H1 (cell line): Measurements from ENCODE around the gene STX18. TPM values are rescaled to one million over a fixed set of nuclear protein-coding genes. Genes with fewer than 3 reads are reported as not detected.

Source experiments
- CTCF ChIA-PET: fragments of 300-600 bp; sonication (Branson Sonifier 250); formaldehyde crosslinking; loops from one replicate; lab custom pipeline; 2021; ENCODE audit not compliant: partially characterized antibody; lab: Charles Lee
- POLR2A ChIA-PET: fragments of 300-600 bp; sonication (Branson Sonifier 250); formaldehyde crosslinking; loops from one replicate; lab custom pipeline; 2021; ENCODE audit warnings: inconsistent platforms; ENCODE audit not compliant: partially characterized antibody; lab: Charles Lee
- DNase-seq, 2 experiments: peaks; one replicate each; pipeline versions ENCODE4 v3.0.0 to v3.0.0-alpha.2; 2010 to 2022; ENCODE audit warnings: low spot score in 2 of 2, low read depth in 1 of 2, mixed read lengths in 1 of 2
- FAIRE-seq: peaks from 2 replicates; lab custom pipeline; 2011; peaks lifted over from hg19 to GRCh38; lab: Jason Lieb, UNC
- H2AFZ ChIP-seq: 2 replicates; pipeline ENCODE4 v1.8.1; 2012; ENCODE audit warnings: low read length, inconsistent platforms
- H2AK5ac ChIP-seq: 2 replicates; pipeline ENCODE4 v1.6.1; 2013; ENCODE audit warnings: low read depth, low read length
- H2BK120ac ChIP-seq: replicated peaks from 2 replicates; pipeline ENCODE3; 2013; ENCODE audit warnings: low read depth, low read length, inconsistent platforms
- H2BK12ac ChIP-seq: 2 replicates; pipeline ENCODE4 v1.6.1; 2013; ENCODE audit warnings: low read depth, low read length
- H2BK15ac ChIP-seq: 2 replicates; pipeline ENCODE4 v1.6.1; 2013; ENCODE audit warnings: low read length
- H2BK20ac ChIP-seq: 2 replicates; pipeline ENCODE4 v1.6.1; 2013; ENCODE audit warnings: low read length
- H2BK5ac ChIP-seq: 2 replicates; pipeline ENCODE4 v1.6.1; 2013; ENCODE audit warnings: low read depth, low read length
- H3K14ac ChIP-seq: 2 replicates; pipeline ENCODE4 v1.6.1; 2013; ENCODE audit warnings: inconsistent platforms; ENCODE audit not compliant: insufficient read length
- H3K18ac ChIP-seq: 2 replicates; pipeline ENCODE4 v1.6.1; 2013; ENCODE audit warnings: low read length; ENCODE audit errors: extremely low read depth
- H3K23ac ChIP-seq: 2 replicates; pipeline ENCODE4 v1.6.1; 2013; ENCODE audit warnings: inconsistent platforms; ENCODE audit not compliant: insufficient read length
- H3K23me2 ChIP-seq: 2 replicates; pipeline ENCODE4 v1.6.1; 2013; ENCODE audit warnings: low read depth, low read length
- H3K27ac ChIP-seq: 2 replicates; pipeline ENCODE4 v1.6.1; 2011; ENCODE audit warnings: low read depth, low read length, inconsistent platforms
- H3K27me3 ChIP-seq, 4 experiments: replicated peaks in 1 of 4; 1 replicate in 1 of 4; 2 replicates in 3 of 4; pipeline versions ENCODE4 v1.6.1 to v1.8.1; 2011 to 2013; ENCODE audit warnings: low read length in 3 of 4, mild to moderate bottlenecking in 3 of 4, inconsistent platforms in 2 of 4, mixed read lengths in 2 of 4, moderate library complexity in 1 of 4; ENCODE audit not compliant: control insufficient read depth in 3 of 4, insufficient read depth in 3 of 4; ENCODE audit errors: extremely low read depth in 1 of 4
- H3K36me3 ChIP-seq, 4 experiments: 2 replicates each; pipeline versions ENCODE4 v1.6.1 to v1.8.1; 2011 to 2013; ENCODE audit warnings: mild to moderate bottlenecking in 4 of 4, low read length in 3 of 4, moderate library complexity in 2 of 4, control low read depth in 1 of 4, inconsistent platforms in 1 of 4; ENCODE audit not compliant: insufficient read depth in 4 of 4, control insufficient read depth in 2 of 4
- H3K4ac ChIP-seq: replicated peaks from 2 replicates; pipeline ENCODE3; 2013; ENCODE audit warnings: low read length, low read depth, mixed read lengths, inconsistent platforms; ENCODE audit not compliant: insufficient read length
- H3K4me1 ChIP-seq, 4 experiments: replicated peaks in 1 of 4; 1 replicate in 1 of 4; 2 replicates in 3 of 4; pipeline versions ENCODE4 v1.6.1 to v1.8.1; 2011 to 2013; ENCODE audit warnings: low read length in 3 of 4, inconsistent platforms in 2 of 4, mixed read lengths in 1 of 4; ENCODE audit not compliant: insufficient read depth in 4 of 4, control insufficient read depth in 3 of 4
- H3K4me2 ChIP-seq, 2 experiments: 2 replicates each; pipeline versions ENCODE4 v1.6.1 to v1.8.1; 2011 to 2013; ENCODE audit warnings: low read depth in 2 of 2, low read length in 2 of 2, control low read depth in 1 of 2, inconsistent platforms in 1 of 2, mild to moderate bottlenecking in 1 of 2; ENCODE audit not compliant: insufficient read depth in 1 of 2
- H3K4me3 ChIP-seq, 4 experiments: fragments of 200-600, 300-600 bp in 1 of 4; sonication (generic), shearing (Covaris generic), sonication (Bioruptor Twin) in 1 of 4; 2 replicates each; pipeline versions ENCODE4 v1.5.1 to v1.8.1; 2011 to 2016; ENCODE audit warnings: low read length in 4 of 4, low read depth in 3 of 4, control low read depth in 2 of 4, inconsistent platforms in 2 of 4, mild to moderate bottlenecking in 2 of 4, mixed read lengths in 1 of 4, moderate library complexity in 1 of 4; ENCODE audit not compliant: insufficient read depth in 2 of 4; ENCODE audit errors: extremely low read depth in 1 of 4
- H3K56ac ChIP-seq: replicated peaks from 2 replicates; pipeline ENCODE3; 2013; ENCODE audit warnings: low read depth, mild to moderate bottlenecking, mixed read lengths, low read length, inconsistent platforms; ENCODE audit not compliant: insufficient read length
- H3K79me1 ChIP-seq: 2 replicates; pipeline ENCODE4 v1.6.1; 2013; ENCODE audit warnings: low read depth, low read length, control low read depth
- H3K79me2 ChIP-seq, 2 experiments: 2 replicates each; pipeline versions ENCODE4 v1.6.1 to v1.8.1; 2012 to 2013; ENCODE audit warnings: low read length in 2 of 2, mild to moderate bottlenecking in 2 of 2, inconsistent platforms in 1 of 2; ENCODE audit not compliant: insufficient read depth in 2 of 2, control insufficient read depth in 1 of 2
- H3K9ac ChIP-seq, 4 experiments: replicated peaks in 1 of 4; 1 replicate in 1 of 4; 2 replicates in 3 of 4; pipeline versions ENCODE4 v1.6.1 to v1.8.1; 2011 to 2013; ENCODE audit warnings: low read depth in 3 of 4, low read length in 3 of 4, control low read depth in 2 of 4, mild to moderate bottlenecking in 2 of 4, moderate library complexity in 2 of 4, inconsistent platforms in 1 of 4; ENCODE audit errors: extremely low read depth in 1 of 4
- H3K9me3 ChIP-seq, 2 experiments: 2 replicates each; pipeline versions ENCODE4 v1.6.1 to v1.8.1; 2012 to 2013; ENCODE audit warnings: mild to moderate bottlenecking in 2 of 2, moderate library complexity in 2 of 2, control low read depth in 1 of 2, inconsistent platforms in 1 of 2, low read depth in 1 of 2, low read length in 1 of 2, mixed read lengths in 1 of 2; ENCODE audit not compliant: insufficient read depth in 2 of 2
- H4K20me1 ChIP-seq, 2 experiments: replicated peaks in 1 of 2; 2 replicates each; pipeline versions ENCODE3 to v1.8.1; 2011 to 2013; ENCODE audit warnings: inconsistent platforms in 2 of 2, low read length in 2 of 2, mild to moderate bottlenecking in 1 of 2; ENCODE audit not compliant: insufficient read depth in 2 of 2, control insufficient read depth in 1 of 2
- H4K5ac ChIP-seq: 2 replicates; pipeline ENCODE4 v1.6.1; 2013; ENCODE audit warnings: low read length, low read depth, mixed read lengths, inconsistent platforms; ENCODE audit not compliant: insufficient read length
- H4K8ac ChIP-seq: 2 replicates; pipeline ENCODE4 v1.8.0; 2013; ENCODE audit warnings: mild to moderate bottlenecking, moderate library complexity, low read length, inconsistent platforms; ENCODE audit not compliant: insufficient read depth; ENCODE audit errors: extremely low read depth
- H4K91ac ChIP-seq: replicated peaks from 2 replicates; pipeline ENCODE3; 2013; ENCODE audit warnings: low read length, mixed read lengths, inconsistent platforms; ENCODE audit not compliant: insufficient read length
- CHD2 ChIP-seq: IDR thresholded peaks from 2 replicates; pipeline ENCODE4 v1.6.1; 2012; ENCODE audit warnings: low read length, improper control_type of control experiment
- GABPA ChIP-seq: IDR thresholded peaks from 2 replicates; pipeline ENCODE4 v1.6.1; 2011; ENCODE audit warnings: mild to moderate bottlenecking, low read length, moderate library complexity, borderline replicate concordance; ENCODE audit not compliant: insufficient read depth
- SRF ChIP-seq: IDR thresholded peaks from 2 replicates; pipeline ENCODE4 v1.6.1; 2011; ENCODE audit warnings: mild to moderate bottlenecking, low read depth, low read length, moderate library complexity
- WGBS, 2 experiments: shearing (Covaris generic) in 1 of 2; methylation state at CpG; one replicate each; pipeline versions ENCODE4 v1.1.6 to v1.1.7; 2013 to 2015; ENCODE audit warnings: low lambda C conversion rate in 2 of 2, mixed read lengths in 2 of 2, inconsistent platforms in 1 of 2, low coverage in 1 of 2, missing lambda C conversion rate in 1 of 2; ENCODE audit not compliant: insufficient replicate concordance in 2 of 2, insufficient coverage in 1 of 2, insufficient read length in 1 of 2; ENCODE audit errors: extremely low coverage in 1 of 2, missing lambda C conversion rate in 1 of 2; 5-methylcytosine and 5-hydroxymethylcytosine counted together
- polyA plus RNA-seq, 7 experiments: library from polyadenylated mRNA; depleted of rRNA in 3 of 7; stranded (reverse) in 5 of 7; unstranded in 2 of 7; fragments of >200 nt in 5 of 7; fragments of 200-250 nt in 2 of 7; gene quantifications; 1 replicate in 5 of 7; 2 replicates in 1 of 7; 4 replicates in 1 of 7; pipeline versions ENCODE4 v1.2.1 to v1.2.3, GENCODE V29; 2011 to 2013; ENCODE audit warnings: missing spikeins in 2 of 7, mixed read lengths in 2 of 7
- total RNA-seq: library from RNA; stranded (reverse); fragmentation: NEBNext Ultra II Directional; extraction: Animal tissue kit (Norgen Biotek cat#: 25700); gene quantifications from 2 replicates; pipeline ENCODE4 v1.2.1, GENCODE V29; 2021

Gene STX18
- total and polyA plus RNA-seq, 2 of the 8 experiments (the other 6 are each of a cell fraction or from before 2014, with no cell fraction given), result 14.6 to 18.3 TPM

DNA sequence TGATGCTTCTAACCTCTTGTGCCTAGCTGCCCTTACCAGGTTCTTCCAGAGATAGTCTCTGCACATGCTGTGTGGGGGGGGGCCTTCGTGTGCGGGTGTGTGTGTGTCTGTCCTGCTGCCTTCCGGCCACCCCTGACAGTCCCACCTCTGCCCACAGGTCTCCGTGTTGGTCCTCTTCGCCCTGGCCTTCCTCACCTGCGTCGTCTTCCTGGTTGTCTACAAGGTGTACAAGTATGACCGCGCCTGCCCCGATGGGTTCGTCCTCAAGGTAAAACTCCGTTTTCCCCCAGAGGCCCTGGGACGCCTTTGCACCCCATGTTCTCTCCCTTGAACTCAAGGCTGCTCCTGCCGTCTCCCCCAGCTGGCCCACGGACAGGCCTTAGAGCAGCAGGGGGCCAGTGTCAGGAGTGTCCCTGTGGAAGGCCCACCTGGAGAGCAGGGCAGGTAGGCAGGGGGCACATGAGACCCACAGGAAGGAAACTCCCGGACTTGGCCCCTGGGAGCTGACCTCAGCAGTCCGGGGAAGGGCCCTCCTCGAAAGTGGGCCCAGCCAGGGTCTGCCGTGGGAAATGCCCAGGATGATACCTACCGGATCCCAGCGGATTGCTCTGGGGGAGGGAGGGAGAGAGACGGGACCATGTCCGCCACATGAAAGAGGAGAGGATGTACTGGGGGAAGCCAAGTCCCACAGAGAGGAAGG lies 132.3 kb downstream of the STX18 start:
- 82% methylated on average over 17 of the region's 23 CpGs; no CpG with 5 or more reads in 1 of the 2 experiments for WGBS, 2 experiments
- H3K4me3 ChIP-seq, result no peak overlapping the region
- H2BK120ac ChIP-seq, result no peak overlapping the region
- TF ChIP-seq GABPA (no peak), SRF (no peak), CHD2 (no peak)
- no peak overlapping the region for H4K91ac ChIP-seq
- H3K23me2 ChIP-seq, result no peaks in the 10 kb centered on the region
- H4K8ac ChIP-seq, result no peak overlapping the region
- no peaks in the 10 kb centered on the region; a peak in 2 of 7 replicates for H3K4me1 ChIP-seq
- H3K79me2 ChIP-seq, result no peaks in the 10 kb centered on the region
- no peak overlapping the region for H3K18ac ChIP-seq
- no peak overlapping the region for H2AK5ac ChIP-seq
- no peak overlapping the region for H4K5ac ChIP-seq
- peaks cover 0 to 5% of the 10 kb centered on the region in 2 experiments for H4K20me1 ChIP-seq
- H2BK15ac ChIP-seq, result no peak overlapping the region
- no peak overlapping the region for H3K4me2 ChIP-seq
- no peak overlapping the region for H2BK5ac ChIP-seq
- FAIRE-seq, result no peak
- H3K14ac ChIP-seq, result no peak overlapping the region
- no peaks in the 10 kb centered on the region for H3K9me3 ChIP-seq
- H3K4ac ChIP-seq, result no peak overlapping the region
- ChIA-PET CTCF (interaction anchor here (1.2 to 2.5 kb wide), 2 partner anchors 21 to 25 kb away, joined by 5 to 13 read pairs; no protein-coding TSS in a partner anchor), POLR2A (interaction anchor here (1.2 kb wide), 1 partner anchor 15 kb away, joined by 3 read pairs; no protein-coding TSS in a partner anchor)
- H2BK12ac ChIP-seq, result no peak overlapping the region
- no peaks in the 10 kb centered on the region for H3K79me1 ChIP-seq
- H3K36me3 ChIP-seq, result peaks cover 0 to 5% (median 1%) of the 10 kb centered on the region in 4 experiments; a peak in 1 of 8 replicates
- H3K9ac ChIP-seq, result no peak overlapping the region; a peak in 1 of 7 replicates
- H3K27me3 ChIP-seq, result no peaks in the 10 kb centered on the region
- no peak for DNase-seq
- H2AFZ ChIP-seq, result no peak overlapping the region
- H3K23ac ChIP-seq, result no peak overlapping the region
- no peak overlapping the region for H2BK20ac ChIP-seq
- H3K27ac ChIP-seq, result no peak overlapping the region
- no peak overlapping the region for H3K56ac ChIP-seq
